ENCODE results near the gene GPHN. TPM values are rescaled to one million over a fixed set of nuclear protein-coding genes. Genes with fewer than 3 reads are reported as not detected.

The GPHN gene
- total RNA-seq, 4 donors from 2014 or later, result 16.7 to 34.8 (median 27.0) TPM

- no peaks in the 10 kb centered on the region for H3K9me3 ChIP-seq
- no peak overlapping the region for H3K27ac ChIP-seq
- no peaks in the 10 kb centered on the region for H3K36me3 ChIP-seq
- TF ChIP-seq, protein P1, sequence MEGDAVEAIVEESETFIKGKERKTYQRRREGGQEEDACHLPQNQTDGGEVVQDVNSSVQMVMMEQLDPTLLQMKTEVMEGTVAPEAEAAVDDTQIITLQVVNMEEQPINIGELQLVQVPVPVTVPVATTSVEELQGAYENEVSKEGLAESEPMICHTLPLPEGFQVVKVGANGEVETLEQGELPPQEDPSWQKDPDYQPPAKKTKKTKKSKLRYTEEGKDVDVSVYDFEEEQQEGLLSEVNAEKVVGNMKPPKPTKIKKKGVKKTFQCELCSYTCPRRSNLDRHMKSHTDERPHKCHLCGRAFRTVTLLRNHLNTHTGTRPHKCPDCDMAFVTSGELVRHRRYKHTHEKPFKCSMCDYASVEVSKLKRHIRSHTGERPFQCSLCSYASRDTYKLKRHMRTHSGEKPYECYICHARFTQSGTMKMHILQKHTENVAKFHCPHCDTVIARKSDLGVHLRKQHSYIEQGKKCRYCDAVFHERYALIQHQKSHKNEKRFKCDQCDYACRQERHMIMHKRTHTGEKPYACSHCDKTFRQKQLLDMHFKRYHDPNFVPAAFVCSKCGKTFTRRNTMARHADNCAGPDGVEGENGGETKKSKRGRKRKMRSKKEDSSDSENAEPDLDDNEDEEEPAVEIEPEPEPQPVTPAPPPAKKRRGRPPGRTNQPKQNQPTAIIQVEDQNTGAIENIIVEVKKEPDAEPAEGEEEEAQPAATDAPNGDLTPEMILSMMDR (IDR thresholded peaks at IDR 0.05), result no peak
- TF ChIP-seq EP300 (IDR thresholded peaks at IDR 0.05) (no peak), POLR2A (IDR thresholded peaks at IDR 0.05) (no peak), POLR2AphosphoS5 (IDR thresholded peaks at IDR 0.05) (no peak)
- no peak overlapping the region for H3K4me3 ChIP-seq
- 86% methylated on average over 3 of the region's 3 CpGs for WGBS
- H3K4me1 ChIP-seq, result no peaks in the 10 kb centered on the region
- H3K27me3 ChIP-seq, result no peaks in the 10 kb centered on the region
- DNase-seq (ENCODE audit: low spot score in 2 of 2), result no peak
Measured at GRCh38 chr14:66853311-66853710, 345.4 kb downstream of the GPHN start.

GRCh38 chr14:66857867-66858266 is 349.9 kb downstream of the GPHN start:
- WGBS, result 91% methylated on average over 4 of the region's 4 CpGs
- TF ChIP-seq, protein P1 (IDR thresholded peaks at IDR 0.05), result no peak
- TF ChIP-seq POLR2AphosphoS5 (IDR thresholded peaks at IDR 0.05) (no peak), POLR2A (IDR thresholded peaks at IDR 0.05) (no peak), EP300 (IDR thresholded peaks at IDR 0.05) (no peak)
- Histone ChIP-seq H3K27ac (no peak overlapping the region), H3K36me3 (no peaks in the 10 kb centered on the region), H3K4me3 (no peak overlapping the region), H3K9me3 (no peaks in the 10 kb centered on the region), H3K27me3 (no peaks in the 10 kb centered on the region), H3K4me1 (no peaks in the 10 kb centered on the region)
- DNase-seq (ENCODE audit: low spot score in 2 of 2), result no peak

DNA sequence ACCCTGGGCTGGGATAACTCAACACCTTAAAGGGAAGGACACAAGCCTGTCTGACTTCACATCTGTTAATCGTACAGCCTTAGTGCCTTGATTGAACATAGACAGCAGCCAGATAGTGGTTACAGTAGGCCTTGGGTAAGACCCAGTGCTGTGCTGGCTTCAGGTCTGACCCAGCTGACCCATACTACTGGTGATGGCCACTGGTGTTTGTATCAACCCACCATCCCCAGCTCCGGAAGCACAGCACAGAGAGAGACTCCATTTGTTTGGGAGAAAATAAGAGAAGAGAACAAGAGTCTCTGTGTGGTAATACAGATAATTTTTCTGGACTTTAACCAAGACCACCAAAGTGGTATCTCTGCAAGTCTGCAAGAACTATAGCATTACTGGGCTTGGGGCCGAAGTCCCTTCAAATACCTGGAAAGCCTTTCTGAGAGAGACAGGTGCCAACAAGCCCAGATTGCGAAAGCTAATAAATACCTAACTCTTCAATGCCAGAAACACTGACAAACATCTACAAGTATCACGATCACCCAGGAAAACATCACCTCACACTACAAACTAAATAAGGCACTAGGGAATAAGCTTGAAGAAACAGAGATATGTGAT is 351.2 kb downstream of the GPHN start:
- no peaks in the 10 kb centered on the region for H3K9me3 ChIP-seq
- 83% methylated on average over 5 of the region's 5 CpGs for WGBS
- H3K27me3 ChIP-seq, result no peaks in the 10 kb centered on the region
- no peak for DNase-seq (ENCODE audit: low spot score in 2 of 2)
- H3K4me1 ChIP-seq, result no peaks in the 10 kb centered on the region
- no peak overlapping the region for H3K4me3 ChIP-seq
- no peaks in the 10 kb centered on the region for H3K36me3 ChIP-seq
- TF ChIP-seq, protein P1 (IDR thresholded peaks at IDR 0.05), result no peak
- TF ChIP-seq POLR2A (IDR thresholded peaks at IDR 0.05), result no peak
- no peak for TF ChIP-seq POLR2AphosphoS5 (IDR thresholded peaks at IDR 0.05)
- TF ChIP-seq EP300 (IDR thresholded peaks at IDR 0.05), result no peak
- H3K27ac ChIP-seq, result no peak overlapping the region

GRCh38 chr14:66881596-66881995 is 373.6 kb downstream of the GPHN start:
- Histone ChIP-seq H3K36me3 (no peaks in the 10 kb centered on the region), H3K4me3 (no peak overlapping the region), H3K9me3 (peaks cover 3% of the 10 kb centered on the region), H3K27me3 (no peaks in the 10 kb centered on the region), H3K27ac (no peak overlapping the region), H3K4me1 (no peaks in the 10 kb centered on the region)
- no peak for DNase-seq (ENCODE audit: low spot score in 2 of 2)
- TF ChIP-seq POLR2AphosphoS5 (IDR thresholded peaks at IDR 0.05) (no peak), POLR2A (IDR thresholded peaks at IDR 0.05) (no peak), EP300 (IDR thresholded peaks at IDR 0.05) (no peak)
- TF ChIP-seq, protein P1 (IDR thresholded peaks at IDR 0.05), result no peak

DNA sequence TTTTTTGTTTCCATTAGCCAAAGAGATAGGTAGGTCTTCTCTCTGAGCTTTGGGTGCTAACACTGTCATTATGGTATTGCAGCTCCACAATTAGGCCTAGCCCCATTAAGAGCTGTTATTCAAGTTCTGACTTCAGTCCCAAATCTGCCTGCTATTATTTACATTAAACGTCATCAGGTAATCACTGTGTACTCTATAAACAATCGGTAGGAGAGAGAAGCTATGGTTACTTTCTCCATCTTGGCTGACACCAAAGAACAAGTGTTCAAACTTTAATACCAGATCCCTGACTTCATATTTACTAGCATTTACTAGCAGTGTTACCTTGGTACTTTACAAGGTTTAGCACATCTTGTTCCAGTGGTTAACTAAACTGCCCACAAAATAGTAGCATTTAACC is 376.2 kb downstream of the GPHN start:
- no peaks in the 10 kb centered on the region for H3K9me3 ChIP-seq
- no peak for DNase-seq (ENCODE audit: low spot score in 2 of 2)
- no peak overlapping the region for H3K27ac ChIP-seq
- no peak for TF ChIP-seq POLR2AphosphoS5 (IDR thresholded peaks at IDR 0.05)
- no peaks in the 10 kb centered on the region for H3K27me3 ChIP-seq
- H3K4me1 ChIP-seq, result no peaks in the 10 kb centered on the region
- H3K36me3 ChIP-seq, result no peaks in the 10 kb centered on the region
- 70% methylated on average over 2 of the region's 2 CpGs for WGBS
- H3K4me3 ChIP-seq, result no peak overlapping the region

DNA sequence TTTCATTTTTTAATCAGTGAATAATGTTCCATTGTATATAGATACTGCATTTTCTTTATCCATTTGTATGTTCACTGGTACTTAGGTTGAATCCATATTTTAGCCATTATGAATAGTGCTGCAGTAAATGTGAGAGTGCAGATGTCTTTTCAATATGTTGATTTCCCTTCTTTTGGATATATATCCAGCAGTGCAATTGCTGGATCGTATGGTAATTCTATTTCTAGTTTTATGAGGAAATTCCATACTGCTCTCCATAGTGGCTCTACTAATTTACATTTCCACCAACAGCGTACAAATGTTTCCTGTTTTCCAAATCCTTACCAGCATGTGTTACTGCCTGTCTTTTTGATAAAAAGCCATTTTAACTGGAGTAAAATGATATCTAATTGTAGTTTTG is 392.8 kb downstream of the GPHN start:
- no peaks in the 10 kb centered on the region for H3K9me3 ChIP-seq
- H3K36me3 ChIP-seq, result no peaks in the 10 kb centered on the region
- no peaks in the 10 kb centered on the region for H3K4me1 ChIP-seq
- no peaks in the 10 kb centered on the region for H3K27me3 ChIP-seq
- 69% methylated on average over 2 of the region's 2 CpGs for WGBS
- TF ChIP-seq, protein P1 (IDR thresholded peaks at IDR 0.05), result no peak
- no peak for TF ChIP-seq EP300 (IDR thresholded peaks at IDR 0.05)
- no peak for TF ChIP-seq POLR2AphosphoS5 (IDR thresholded peaks at IDR 0.05)
- no peak overlapping the region for H3K27ac ChIP-seq
- DNase-seq (ENCODE audit: low spot score in 2 of 2), result no peak
- H3K4me3 ChIP-seq, result no peak overlapping the region
